HEK293 (cell line): ENCODE data around the gene RGS6.

ENCODE experiments used
- CTCF ChIA-PET: fragments of 350-600 bp; formaldehyde crosslinking; extraction: SDS; loops from one replicate; lab custom pipeline; 2021; ENCODE audit warnings: antibody characterized with exemption; lab: Yijun Ruan, JAX
- POLR2A ChIA-PET: fragments of 300-600 bp; formaldehyde crosslinking; extraction: SDS; loops from one replicate; lab custom pipeline; 2020; ENCODE audit warnings: antibody characterized with exemption, inconsistent platforms; lab: Yijun Ruan, JAX
- H3K27ac ChIP-seq: fragments of 200-500 bp; sonication (Bioruptor generic); 2 replicates; pipeline ENCODE4 v1.5.1; 2014; ENCODE audit warnings: low read depth, low read length, control low read depth, inconsistent platforms; ENCODE audit errors: extremely low read depth
- H3K36me3 ChIP-seq, 2 experiments: fragments of 200-500 bp in 1 of 2; sonication (Bioruptor generic) in 1 of 2; 1 replicate in 1 of 2; 2 replicates in 1 of 2; pipeline ENCODE4 v1.5.1; 2014 to 2017; ENCODE audit warnings: inconsistent platforms in 2 of 2, low read length in 2 of 2; ENCODE audit not compliant: control insufficient read depth in 2 of 2, insufficient read depth in 1 of 2
- H3K4me1 ChIP-seq: fragments of 200-500 bp; sonication (Bioruptor generic); 2 replicates; pipeline ENCODE4 v1.5.1; 2014; ENCODE audit warnings: mild to moderate bottlenecking, low read length, inconsistent platforms; ENCODE audit not compliant: control insufficient read depth, insufficient read depth
- H3K4me3 ChIP-seq: 2 replicates; pipeline ENCODE4 v1.5.1; 2011; ENCODE audit warnings: low read depth, mild to moderate bottlenecking, control low read depth, low read length, moderate library complexity
- H3K9me3 ChIP-seq: fragments of 200-500 bp; sonication (Bioruptor generic); 2 replicates; pipeline ENCODE4 v1.5.1; 2014; ENCODE audit warnings: low read depth, low read length, inconsistent platforms; ENCODE audit not compliant: control insufficient read depth, insufficient read depth
- GLI4 ChIP-seq: fragments of 450-650 bp; formaldehyde crosslinking; IDR thresholded peaks from 2 replicates; pipeline ENCODE4 v1.5.1; 2016; ENCODE audit warnings: missing biosample characterization, missing genetic modification characterization
- KLF1 ChIP-seq: fragments of 450-650 bp; formaldehyde crosslinking; IDR thresholded peaks from 2 replicates; pipeline ENCODE4 v1.5.1; 2016; ENCODE audit warnings: missing biosample characterization, missing genetic modification characterization
- KLF7 ChIP-seq: fragments of 450-650 bp; formaldehyde crosslinking; IDR thresholded peaks from 2 replicates; pipeline ENCODE4 v1.5.1; 2016; ENCODE audit warnings: missing biosample characterization, missing genetic modification characterization, borderline replicate concordance
- PRDM2 ChIP-seq: fragments of 450-650 bp; formaldehyde crosslinking; IDR thresholded peaks from 2 replicates; pipeline ENCODE4 v1.5.1; 2016; ENCODE audit warnings: missing biosample characterization, missing genetic modification characterization, borderline replicate concordance
- SALL2 ChIP-seq: fragments of 450-650 bp; formaldehyde crosslinking; IDR thresholded peaks from 2 replicates; pipeline ENCODE4 v1.5.0; 2017; ENCODE audit warnings: missing biosample characterization, mild to moderate bottlenecking, missing genetic modification characterization, borderline replicate concordance
- ZBTB20 ChIP-seq: fragments of 450-650 bp; formaldehyde crosslinking; IDR thresholded peaks from 2 replicates; pipeline ENCODE4 v1.5.1; 2016; ENCODE audit warnings: missing biosample characterization, missing genetic modification characterization
- ZNF121 ChIP-seq: fragments of 450-650 bp; formaldehyde crosslinking; IDR thresholded peaks from 2 replicates; pipeline ENCODE4 v1.5.1; 2016; ENCODE audit warnings: missing biosample characterization, missing genetic modification characterization
- ZNF133 ChIP-seq: fragments of 450-650 bp; formaldehyde crosslinking; IDR thresholded peaks from 2 replicates; pipeline ENCODE4 v1.5.1; 2016; ENCODE audit warnings: missing biosample characterization, missing genetic modification characterization
- ZNF202 ChIP-seq: fragments of 450-650 bp; formaldehyde crosslinking; IDR thresholded peaks from 2 replicates; pipeline ENCODE4 v1.5.1; 2016; ENCODE audit warnings: missing biosample characterization, missing genetic modification characterization, borderline replicate concordance
- ZNF280C ChIP-seq: fragments of 450-650 bp; formaldehyde crosslinking; IDR thresholded peaks from 2 replicates; pipeline ENCODE4 v1.5.1; 2016; ENCODE audit warnings: missing biosample characterization, missing genetic modification characterization
- ZNF423 ChIP-seq: fragments of 450-650 bp; formaldehyde crosslinking; IDR thresholded peaks from 2 replicates; pipeline ENCODE4 v1.5.1; 2016; ENCODE audit warnings: missing biosample characterization, missing genetic modification characterization
- ZNF548 ChIP-seq: fragments of 450-650 bp; formaldehyde crosslinking; IDR thresholded peaks from 2 replicates; pipeline ENCODE4 v1.5.1; 2016; ENCODE audit warnings: missing biosample characterization, missing genetic modification characterization
- ZNF768 ChIP-seq: fragments of 450-650 bp; formaldehyde crosslinking; IDR thresholded peaks from 2 replicates; pipeline ENCODE4 v1.5.1; 2018; ENCODE audit warnings: missing biosample characterization, mild to moderate bottlenecking, missing genetic modification characterization
- ZNF785 ChIP-seq: fragments of 450-650 bp; formaldehyde crosslinking; IDR thresholded peaks from 2 replicates; pipeline ENCODE4 v1.5.1; 2016; ENCODE audit warnings: missing biosample characterization, missing genetic modification characterization
- ZNF830 ChIP-seq: fragments of 450-650 bp; IDR thresholded peaks from 2 replicates; pipeline ENCODE4 v1.5.0; 2018; ENCODE audit warnings: missing biosample characterization, missing genetic modification characterization, low read depth, mild to moderate bottlenecking, moderate library complexity
- ZXDB ChIP-seq: fragments of 450-650 bp; formaldehyde crosslinking; IDR thresholded peaks from 2 replicates; pipeline ENCODE4 v1.5.1; 2016; ENCODE audit warnings: missing biosample characterization, missing genetic modification characterization
- TF ChIP-seq, protein P1 (sequence below): fragments of 450-650 bp; formaldehyde crosslinking; IDR thresholded peaks from 2 replicates; pipeline ENCODE4 v1.5.1; 2016; ENCODE audit warnings: missing biosample characterization, missing genetic modification characterization

The RGS6 gene

DNA sequence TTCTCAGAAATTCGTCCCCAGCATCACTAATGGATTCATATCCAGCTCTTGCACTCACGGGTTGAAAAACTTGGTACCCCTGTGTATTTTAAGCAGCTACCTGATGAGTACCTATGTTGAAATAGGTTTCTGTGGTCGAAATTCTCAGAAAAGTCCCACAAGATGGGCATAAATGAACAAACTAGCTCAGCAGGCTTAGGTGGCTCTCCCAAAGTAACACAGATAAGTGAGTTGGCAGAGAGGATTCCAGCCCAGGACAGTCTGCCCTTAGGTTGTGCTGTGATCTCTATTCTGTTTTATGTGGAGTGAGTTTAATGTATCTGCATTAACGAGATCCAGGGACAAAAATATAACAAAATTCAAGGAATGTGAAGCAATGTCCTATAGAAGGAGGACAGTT is 92.3 kb downstream of the RGS6 start:
- TF ChIP-seq ZNF133 (tag by site-specific recombination) (no peak), ZNF121 (tag by site-specific recombination) (no peak), ZNF202 (tag by site-specific recombination) (no peak), KLF1 (tag by site-specific recombination) (no peak), ZBTB20 (tag by site-specific recombination) (no peak), KLF7 (tag by site-specific recombination) (no peak), ZNF548 (tag by site-specific recombination) (no peak), GLI4 (tag by site-specific recombination) (no peak), ZXDB (tag by site-specific recombination) (no peak), ZNF785 (tag by site-specific recombination) (no peak), ZNF280C (tag by site-specific recombination) (no peak), ZNF830 (tag by site-specific recombination) (no peak), ZNF768 (tag by site-specific recombination) (no peak), SALL2 (tag by site-specific recombination) (no peak), ZNF423 (tag by site-specific recombination) (no peak), PRDM2 (tag by site-specific recombination) (no peak)
- TF ChIP-seq, protein P1, sequence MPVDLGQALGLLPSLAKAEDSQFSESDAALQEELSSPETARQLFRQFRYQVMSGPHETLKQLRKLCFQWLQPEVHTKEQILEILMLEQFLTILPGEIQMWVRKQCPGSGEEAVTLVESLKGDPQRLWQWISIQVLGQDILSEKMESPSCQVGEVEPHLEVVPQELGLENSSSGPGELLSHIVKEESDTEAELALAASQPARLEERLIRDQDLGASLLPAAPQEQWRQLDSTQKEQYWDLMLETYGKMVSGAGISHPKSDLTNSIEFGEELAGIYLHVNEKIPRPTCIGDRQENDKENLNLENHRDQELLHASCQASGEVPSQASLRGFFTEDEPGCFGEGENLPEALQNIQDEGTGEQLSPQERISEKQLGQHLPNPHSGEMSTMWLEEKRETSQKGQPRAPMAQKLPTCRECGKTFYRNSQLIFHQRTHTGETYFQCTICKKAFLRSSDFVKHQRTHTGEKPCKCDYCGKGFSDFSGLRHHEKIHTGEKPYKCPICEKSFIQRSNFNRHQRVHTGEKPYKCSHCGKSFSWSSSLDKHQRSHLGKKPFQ (tag by site-specific recombination), result no peak
- 0 out of 2 replicates have a peak, but pooled peaks cover 5% of the 10 kb centered on the region for H3K4me1 ChIP-seq
- no peak overlapping the region for H3K4me3 ChIP-seq
- POLR2A ChIA-PET, result no interaction called here
- CTCF ChIA-PET, result interaction anchor here (0.6 to 2.9 kb wide), 11 partner anchors 13 to 397 kb away, joined by 3 to 14 read pairs (median 4); no protein-coding TSS in a partner anchor
- H3K27ac ChIP-seq, result no peak overlapping the region
- H3K36me3 ChIP-seq, result no peaks in the 10 kb centered on the region
- no peaks in the 10 kb centered on the region for H3K9me3 ChIP-seq
